NCI-H128 (cell line): Measurements from ENCODE around the gene LRP2BP.

Experiments used
- DNase-seq: peaks from one replicate; lab custom pipeline; 2025; ENCODE audit not compliant: unreplicated experiment; lab: John Stamatoyannopoulos, UW

Gene LRP2BP

DNA sequence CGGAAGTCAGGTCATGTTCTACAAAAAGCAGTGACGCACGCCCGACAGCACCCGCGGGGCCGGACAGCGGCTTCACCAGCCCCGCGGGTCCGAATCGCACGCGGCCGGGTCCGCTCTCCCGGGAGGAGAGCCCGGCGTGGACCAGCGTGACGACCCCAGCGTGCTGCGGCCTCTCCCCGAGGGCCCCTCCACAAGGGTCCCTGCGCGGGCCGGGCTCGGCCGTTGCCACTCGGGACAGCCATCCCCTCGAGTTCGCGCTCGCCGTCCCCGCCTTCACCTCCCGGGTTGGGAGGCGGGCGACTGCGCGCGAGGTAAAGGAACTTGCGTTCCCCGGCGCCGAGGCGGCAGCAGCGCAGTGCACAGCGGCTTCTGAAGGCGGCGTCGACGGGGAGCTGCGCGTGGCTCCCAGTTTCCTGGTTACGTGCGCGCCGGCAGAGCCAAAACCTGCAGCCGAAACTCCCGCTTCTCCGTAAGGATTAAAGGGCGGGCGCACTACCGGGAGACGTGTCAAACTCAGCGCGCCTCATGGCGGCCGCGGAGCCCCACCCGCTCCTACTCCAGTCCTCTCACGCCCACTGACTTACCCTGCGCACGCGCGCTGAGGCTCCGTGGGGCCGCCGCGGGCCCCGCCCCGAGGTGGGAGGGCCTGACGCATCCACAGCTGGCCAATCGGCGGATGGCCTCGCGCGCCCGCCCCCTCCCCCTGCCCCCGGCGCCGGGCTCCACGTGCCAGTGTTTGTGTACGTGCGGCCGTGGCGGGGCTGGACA lies 416 bp upstream of the LRP2BP start:
- peak; percentile 86 for DNase-seq

- no peak for DNase-seq
Measured at GRCh38 chr4:185394568-185395237, 1.0 kb downstream of the LRP2BP start.

DNA sequence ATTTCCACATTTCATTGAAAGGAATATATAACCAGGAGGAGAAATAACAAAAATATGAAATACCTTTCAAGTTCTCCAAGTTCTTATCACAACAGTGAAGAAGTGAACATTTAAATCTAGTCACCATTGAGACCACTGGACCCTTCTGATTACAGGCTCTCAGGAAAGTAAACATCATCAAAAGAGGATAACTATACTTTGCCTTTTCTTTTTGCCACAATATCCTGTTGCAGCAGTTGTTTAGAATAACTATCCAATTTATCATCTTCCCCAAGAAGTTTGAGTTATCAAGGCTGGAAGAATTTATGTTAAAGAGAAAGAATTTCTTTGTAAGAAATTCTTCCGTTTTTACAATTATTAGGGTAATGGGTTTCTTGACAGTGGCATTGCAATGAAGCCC lies 3.6 kb downstream of the LRP2BP start:
- no peak for DNase-seq

GRCh38 chr4:185390941-185391340 lies 4.8 kb downstream of the LRP2BP start:
- DNase-seq: no peak

DNA sequence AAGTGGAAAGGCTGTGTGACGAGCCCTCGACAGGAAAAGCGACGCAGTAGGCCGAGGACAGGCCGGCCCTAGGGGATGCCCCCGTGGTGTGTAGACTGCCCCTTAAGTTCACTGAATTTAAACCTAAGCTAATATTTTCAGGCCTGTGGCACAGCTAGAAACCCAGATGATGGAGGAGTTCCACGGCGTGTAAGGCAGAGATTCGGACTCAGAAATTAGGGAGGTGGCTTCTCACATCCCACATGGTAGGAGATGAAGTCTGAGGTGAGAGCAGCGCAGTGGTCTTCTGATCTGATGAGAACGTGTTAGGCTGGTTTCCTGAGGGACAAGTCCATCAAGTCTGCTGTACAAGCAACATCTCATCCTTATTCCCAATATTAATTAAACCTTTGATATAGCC lies 7.8 kb downstream of the LRP2BP start:
- no peak for DNase-seq

- no peak for DNase-seq
Measured at GRCh38 chr4:185384930-185385331, 10.8 kb downstream of the LRP2BP start.

GRCh38 chr4:185384061-185384460 lies 11.7 kb downstream of the LRP2BP start:
- DNase-seq: no peak

DNA sequence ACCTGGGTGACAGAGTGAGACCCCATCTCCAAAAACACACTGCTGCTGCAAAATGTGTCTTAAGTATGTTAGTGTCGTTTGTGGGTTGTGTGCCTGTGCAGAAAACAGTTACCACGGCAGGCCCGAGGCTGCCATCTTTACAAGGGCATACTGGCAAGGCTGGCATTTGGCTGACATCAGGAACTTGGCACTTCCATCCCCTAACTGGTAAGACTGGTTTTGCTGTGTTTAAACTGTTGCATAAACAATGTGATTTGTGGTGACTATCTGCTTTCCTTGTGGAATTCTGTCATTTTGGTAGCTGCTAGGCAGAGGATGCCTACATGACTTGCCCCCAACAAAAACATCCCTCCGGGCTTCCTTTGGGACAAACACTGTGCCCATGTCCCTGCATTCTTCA lies 12.3 kb downstream of the LRP2BP start:
- no peak for DNase-seq

DNA sequence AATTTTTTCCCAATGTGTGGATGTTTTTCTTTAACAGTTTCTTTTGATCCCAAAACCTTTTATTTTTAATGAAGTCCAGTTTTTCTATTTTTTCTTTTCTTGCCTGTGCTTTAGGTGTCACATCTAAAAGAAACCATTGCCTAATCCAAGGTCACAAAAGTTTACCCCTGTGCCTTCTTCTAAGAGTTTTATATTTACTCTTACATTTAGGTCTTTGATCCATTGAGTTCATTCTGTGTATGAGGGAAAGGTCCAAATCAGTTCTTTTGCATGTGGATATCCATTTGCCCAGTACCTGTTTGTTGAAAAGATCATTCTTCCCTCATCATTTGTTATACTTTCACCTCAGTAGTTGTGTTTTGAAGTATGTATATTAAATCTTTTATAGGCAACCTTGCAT lies 13.0 kb downstream of the LRP2BP start:
- DNase-seq: no peak

GRCh38 chr4:185381288-185382196 lies 14.2 kb downstream of the LRP2BP start:
- no peak for DNase-seq

- DNase-seq: no peak
Measured at GRCh38 chr4:185380320-185380719, 15.4 kb downstream of the LRP2BP start.

DNA sequence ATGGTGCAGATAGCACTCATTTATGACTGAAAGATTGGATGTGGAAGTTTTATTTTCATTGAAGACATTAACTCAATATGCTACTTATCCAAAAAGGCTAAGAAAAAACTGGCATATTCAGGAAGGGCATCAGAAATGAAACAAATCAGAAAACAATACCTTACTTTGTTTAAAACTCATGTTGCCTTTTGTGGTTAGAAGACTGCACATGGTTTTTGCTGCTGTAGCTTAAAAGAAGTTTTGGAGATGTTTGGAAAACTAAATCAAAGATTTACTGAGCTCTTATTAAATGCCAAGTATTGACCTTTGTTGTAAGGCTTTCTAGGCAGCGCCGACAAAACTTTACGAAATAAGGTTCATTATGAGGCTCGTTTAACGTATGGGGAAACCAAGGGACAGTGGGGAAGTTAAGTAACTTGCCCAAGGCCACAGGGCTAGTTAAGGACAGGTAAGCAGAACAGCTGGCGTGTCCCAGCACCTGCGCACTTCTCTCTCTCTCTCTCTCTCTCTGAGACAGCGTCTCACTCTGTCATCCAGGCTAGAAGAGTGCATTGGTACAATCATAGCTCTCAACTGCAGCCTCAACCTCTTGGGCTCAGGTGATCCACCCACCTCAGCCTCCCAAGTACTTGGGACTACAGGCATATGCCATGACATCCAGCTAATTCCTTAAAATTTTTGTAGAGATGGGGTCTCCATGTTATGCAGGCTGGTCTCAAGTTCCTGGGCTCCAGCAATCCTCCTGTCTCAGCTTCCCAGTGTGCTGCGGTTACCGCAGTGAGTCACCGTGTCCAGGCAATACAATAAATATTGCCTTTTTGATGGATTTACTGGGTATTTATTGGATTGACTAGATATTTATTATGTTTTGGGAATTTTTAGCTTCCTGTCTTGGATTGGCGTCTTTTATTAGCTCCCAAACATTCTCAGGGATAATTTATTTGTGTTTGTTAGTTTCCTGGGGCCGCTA lies 16.1 kb downstream of the LRP2BP start:
- no peak for DNase-seq

- no peak for DNase-seq
Measured at GRCh38 chr4:185378264-185378663, 17.5 kb downstream of the LRP2BP start.

GRCh38 chr4:185374573-185374972 lies 21.2 kb downstream of the LRP2BP start:
- DNase-seq: no peak

- DNase-seq: no peak
Measured at GRCh38 chr4:185374027-185374426, 21.7 kb downstream of the LRP2BP start.

DNA sequence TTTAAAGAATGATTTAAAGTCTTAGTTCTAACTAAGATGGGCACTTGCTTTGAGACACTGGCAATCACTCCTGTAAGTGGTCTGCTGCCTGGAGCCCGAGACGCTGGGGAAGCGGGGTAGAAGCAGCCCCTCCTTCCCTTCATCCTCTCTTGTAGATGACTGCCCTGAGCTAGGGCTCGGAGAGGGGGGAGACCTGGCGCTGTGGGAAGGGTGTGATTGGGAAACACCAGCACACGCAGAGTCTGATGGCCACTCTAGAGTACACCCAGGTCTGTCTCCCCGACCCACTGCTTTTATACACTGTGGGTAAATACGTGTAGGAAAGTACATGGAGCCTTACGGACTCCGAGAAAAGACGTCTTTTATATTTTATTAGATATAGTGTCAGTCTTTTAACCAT lies 24.0 kb downstream of the LRP2BP start:
- no peak for DNase-seq

- DNase-seq: no peak
Measured at GRCh38 chr4:185370268-185370949, 25.3 kb downstream of the LRP2BP start.

- DNase-seq: no peak
Measured at GRCh38 chr4:185369731-185370130, 26.0 kb downstream of the LRP2BP start.

GRCh38 chr4:185364886-185365285 lies 30.8 kb downstream of the LRP2BP start:
- no peak for DNase-seq

DNA sequence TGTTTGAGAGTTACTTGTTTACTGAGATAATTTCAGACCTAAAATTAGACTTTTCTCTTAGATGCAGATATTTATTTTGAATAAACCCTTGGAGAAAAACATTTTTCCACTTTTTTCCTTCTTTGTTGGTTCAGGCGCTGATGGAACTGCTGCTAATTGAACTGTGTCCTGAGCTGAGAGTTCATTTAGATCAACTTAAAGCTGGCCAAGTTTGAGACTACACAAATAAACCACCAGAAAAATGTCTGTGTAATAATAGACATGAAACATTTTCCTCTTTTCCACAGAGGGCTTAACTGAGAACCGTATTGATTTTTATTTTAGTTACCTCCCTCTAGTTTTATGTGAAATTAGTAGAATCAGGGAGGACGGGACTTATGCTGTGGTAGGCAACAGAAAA lies 32.5 kb downstream of the LRP2BP start:
- DNase-seq: no peak
